Activated T-cell treated with anti-CD3 and anti-CD28 coated beads for 24 hours (primary cell): ENCODE data around the gene HSD3B1.
"Not testable (repeated sequence)": the region's sequence is repeated elsewhere in the genome, so short reads cannot be mapped to it uniquely, and the experiment has no call there.

Experiments
- DNase-seq: peaks from one replicate; pipeline ENCODE4 v3.0.0-alpha.2; 2020; ENCODE audit warnings: low read depth

HSD3B1 gene

DNA sequence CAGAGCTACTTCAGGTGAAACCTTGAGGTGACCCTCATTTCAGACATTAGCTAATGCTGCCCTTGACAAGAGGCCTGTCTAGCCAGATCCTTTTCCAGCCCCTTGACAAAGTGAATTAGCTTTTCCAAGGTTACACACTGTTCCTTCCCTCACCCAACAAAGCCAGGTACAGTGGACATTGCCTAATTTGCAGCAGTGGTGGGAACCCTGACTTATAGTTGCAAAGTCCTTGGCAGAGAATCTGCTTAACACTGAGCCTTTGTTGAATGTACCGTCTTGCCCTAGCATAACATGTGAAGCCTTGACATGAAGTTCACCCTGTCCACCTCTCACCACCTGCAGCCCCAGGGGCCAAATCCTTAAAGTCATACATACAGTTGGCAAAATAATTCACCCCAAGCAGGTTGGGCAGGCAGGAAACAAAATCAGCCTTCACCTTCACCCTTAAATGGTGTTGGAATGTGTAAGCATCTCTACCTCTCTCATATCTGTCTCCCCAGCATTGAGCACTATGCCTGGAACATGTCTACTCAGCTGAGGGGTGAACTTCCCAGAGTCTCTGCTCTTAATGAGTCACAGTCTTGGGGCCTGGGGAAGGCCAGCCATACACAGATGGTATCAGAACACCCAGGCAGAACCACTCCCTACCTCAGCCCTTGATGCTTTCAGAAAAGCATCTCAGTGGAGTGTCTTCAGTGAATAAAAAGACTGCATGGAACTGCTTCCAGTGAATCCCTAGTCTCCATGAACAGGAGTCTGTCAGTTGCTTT, 46.5 kb downstream of the HSD3B1 start:
- DNase-seq: not testable (repeated sequence)

GRCh38 chr1:119554183-119554582, 47.2 kb downstream of the HSD3B1 start:
- no peak for DNase-seq

GRCh38 chr1:119556423-119556822, 49.4 kb downstream of the HSD3B1 start:
- DNase-seq: no peak

DNA sequence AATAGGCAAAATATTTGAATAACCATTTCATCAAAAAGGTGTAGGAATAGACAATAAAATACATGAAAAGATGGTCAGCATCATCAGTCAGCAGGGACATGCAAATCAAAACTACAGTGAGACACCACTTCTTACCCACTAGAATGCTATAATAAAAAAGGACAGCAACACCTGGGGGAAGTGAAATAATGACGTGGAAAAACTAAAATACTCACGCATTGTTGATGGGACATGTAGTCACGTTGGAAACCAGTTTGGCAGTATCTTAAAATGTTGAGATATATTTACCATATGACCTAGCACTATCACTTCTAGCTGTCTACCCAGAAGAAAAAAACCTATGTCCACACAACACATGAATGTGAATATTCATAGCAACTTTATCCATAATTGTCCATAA, 53.4 kb downstream of the HSD3B1 start:
- not testable (repeated sequence) for DNase-seq

GRCh38 chr1:119564548-119564947, 57.5 kb downstream of the HSD3B1 start:
- no peak for DNase-seq
